ENCODE results near the gene PTPRM.
A peak's percentile ranks its signal among the peaks of the same experiment; 100 is the strongest.

Gene PTPRM

DNA sequence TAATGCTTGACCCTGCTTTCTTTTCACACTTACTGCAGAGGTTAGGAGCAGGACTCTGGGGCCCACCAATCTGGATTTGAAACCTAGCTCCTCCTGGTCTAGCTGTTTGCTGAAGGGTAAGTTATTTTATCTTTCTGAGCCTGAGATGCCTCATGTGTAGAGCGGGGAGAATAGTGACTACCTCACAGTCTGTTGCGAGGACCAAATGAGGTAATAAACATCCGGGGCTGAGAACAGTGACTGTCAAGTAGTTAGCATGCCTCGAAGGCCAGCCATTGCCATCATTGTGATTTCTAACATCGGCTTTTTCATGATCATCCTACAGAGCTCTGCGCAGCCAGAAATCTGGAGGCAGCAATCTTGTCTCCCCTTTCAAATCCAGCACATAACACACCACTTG, 32.9 kb downstream of the PTPRM start:
- DNase-seq: no peak

- DNase-seq: no peak
These were observed 33.6 kb downstream of the PTPRM start for GRCh38 chr18:7600528-7601245.

- DNase-seq: no peak
These were observed 34.1 kb downstream of the PTPRM start for GRCh38 chr18:7601246-7601615.

GRCh38 chr18:7601936-7602335, 34.8 kb downstream of the PTPRM start:
- DNase-seq: no peak

DNA sequence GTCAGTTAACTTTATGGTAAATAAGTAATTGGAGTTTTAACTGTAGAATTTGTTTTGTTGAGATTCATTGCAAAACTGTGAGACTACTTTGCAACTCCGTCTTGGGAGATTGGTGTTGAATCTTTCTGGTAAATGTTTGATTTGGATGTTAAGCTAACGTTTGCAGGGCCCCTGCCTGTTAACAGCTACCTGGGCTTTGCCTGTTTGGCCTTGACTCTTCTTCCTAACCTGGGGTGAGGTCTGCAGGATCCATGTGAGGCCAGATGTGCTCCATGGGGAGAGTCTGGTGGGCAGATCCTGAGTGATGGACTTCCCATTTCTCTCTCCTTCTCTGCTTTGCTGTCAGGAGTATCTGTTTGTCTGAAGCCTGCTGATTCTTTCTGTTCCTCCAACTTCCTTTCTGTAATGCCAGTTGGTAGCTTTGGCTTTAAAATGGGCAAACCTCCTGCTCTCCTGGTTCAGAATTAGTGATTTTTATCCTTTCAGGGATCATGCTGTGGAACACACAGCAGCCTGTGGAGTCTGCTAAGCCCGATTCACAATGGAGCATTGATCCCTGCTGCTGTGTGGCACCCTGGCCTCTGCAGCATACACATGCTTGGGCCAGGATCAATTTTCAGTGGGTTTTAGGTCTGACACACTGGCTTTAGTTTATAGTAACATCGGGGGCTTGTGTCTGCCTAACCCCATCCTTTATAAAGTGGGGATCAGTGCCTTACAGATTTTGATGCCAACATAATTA, 36.3 kb downstream of the PTPRM start:
- no peak for DNase-seq

- no peak for DNase-seq
These were observed 37.2 kb downstream of the PTPRM start for GRCh38 chr18:7604361-7604760.

DNA sequence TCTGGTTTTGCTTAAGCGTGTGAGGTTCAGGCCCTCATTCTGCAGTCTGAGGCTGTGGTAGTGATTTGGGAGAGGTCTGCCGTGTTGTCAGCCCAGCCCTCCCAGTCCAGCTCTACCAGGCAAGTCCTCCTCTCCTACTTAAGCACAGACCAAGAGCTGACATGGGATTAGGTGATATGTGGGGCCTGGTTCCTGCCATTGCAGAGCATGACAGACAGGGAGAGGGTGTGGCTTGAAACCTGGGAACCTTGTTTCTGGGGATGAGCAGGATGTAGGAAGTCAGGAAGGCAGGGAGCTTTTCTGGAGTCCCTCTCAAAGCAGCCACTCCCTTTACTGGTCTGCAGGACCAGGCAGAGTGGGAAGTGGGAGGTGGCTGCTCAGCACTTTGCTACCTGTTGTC, 38.6 kb downstream of the PTPRM start:
- DNase-seq: no peak

GRCh38 chr18:7607540-7608173, 40.5 kb downstream of the PTPRM start:
- no peak for DNase-seq

GRCh38 chr18:7608174-7608550, 41.0 kb downstream of the PTPRM start:
- DNase-seq: no peak

DNA sequence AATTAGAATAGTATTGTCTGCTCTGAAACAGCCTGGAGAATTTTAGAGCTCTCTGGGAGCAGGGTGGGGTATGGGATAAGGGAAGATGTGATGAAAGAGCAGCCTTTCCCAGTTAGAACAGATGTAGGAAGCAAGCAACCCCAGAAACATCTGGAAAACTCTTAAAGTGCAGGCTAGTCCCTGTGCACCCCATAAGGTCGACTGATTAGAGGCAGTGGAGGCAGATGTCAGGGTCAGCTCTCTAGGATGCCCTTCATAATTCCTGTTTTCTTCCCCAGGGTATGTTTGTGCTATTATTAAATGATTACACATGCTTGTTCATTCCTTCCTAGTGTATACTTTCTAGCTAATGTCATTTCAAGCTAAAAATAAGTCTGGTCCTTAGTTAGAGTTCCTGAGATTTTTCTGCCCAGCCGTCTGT, 41.7 kb downstream of the PTPRM start:
- no peak for DNase-seq

DNA sequence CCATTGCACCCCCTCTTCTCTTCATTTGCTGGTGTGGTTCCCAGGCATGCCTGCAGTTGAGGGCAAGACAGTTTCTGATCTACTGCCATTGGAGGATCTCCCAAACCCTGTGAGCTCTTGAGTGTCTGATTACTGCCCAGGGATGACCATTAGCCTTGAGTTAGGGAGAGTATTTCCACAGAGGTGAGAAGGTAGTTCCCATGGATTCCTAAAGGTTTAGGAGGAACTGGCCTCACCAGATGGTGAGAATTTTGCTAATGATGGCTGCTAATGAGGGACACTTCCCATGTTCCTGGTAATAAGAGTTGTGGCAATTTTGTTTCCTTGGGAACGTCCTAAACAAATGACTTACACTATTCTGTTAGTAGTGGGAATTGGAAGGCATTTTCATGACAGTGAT, 42.5 kb downstream of the PTPRM start:
- DNase-seq: no peak

GRCh38 chr18:7614042-7614441, 46.9 kb downstream of the PTPRM start:
- no peak for DNase-seq

- DNase-seq: no peak
These were observed 48.7 kb downstream of the PTPRM start for GRCh38 chr18:7615840-7616239.

DNA sequence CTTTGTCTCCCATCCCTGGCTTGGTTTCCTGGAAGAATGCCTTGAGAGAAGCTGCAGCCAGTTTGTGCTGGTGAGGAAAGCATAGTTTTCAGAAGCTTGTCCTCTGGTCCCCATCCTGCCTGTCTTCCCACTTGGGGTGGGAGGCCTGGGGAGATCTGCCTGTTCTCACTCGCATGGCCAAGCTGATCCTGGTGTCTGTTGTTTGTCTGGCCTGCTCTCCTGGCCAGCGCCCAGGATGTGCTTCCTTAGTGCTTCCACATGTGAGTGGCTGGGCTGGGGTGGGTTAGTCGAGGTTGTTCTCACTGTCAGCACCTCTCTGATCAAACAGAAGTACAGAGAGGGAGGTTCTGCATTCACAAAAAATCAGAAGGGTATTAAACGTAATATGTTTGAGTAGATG, 49.5 kb downstream of the PTPRM start:
- DNase-seq: no peak

- peak; percentile 35 for DNase-seq
These were observed 50.8 kb downstream of the PTPRM start for GRCh38 chr18:7617738-7618422.

GRCh38 chr18:7618891-7619442, 51.9 kb downstream of the PTPRM start:
- DNase-seq: no peak

DNA sequence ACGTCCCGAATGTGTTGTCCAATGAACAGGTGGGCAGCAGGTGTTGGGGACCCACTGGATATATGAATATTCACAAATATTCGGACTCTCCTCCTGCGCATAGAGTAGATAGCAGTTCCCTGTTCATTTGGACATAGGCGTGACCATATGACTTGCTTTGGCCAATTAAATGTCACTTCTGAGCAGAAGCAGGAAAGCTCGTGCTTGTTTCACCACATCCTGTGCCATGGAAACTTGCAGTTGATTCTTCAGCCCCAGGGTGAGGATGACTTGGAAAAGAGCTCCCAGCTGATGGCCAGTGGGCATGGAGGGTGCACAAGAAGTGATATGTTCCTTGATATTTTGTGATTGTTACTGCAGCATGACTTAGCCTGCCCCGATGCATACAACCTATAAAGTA, 52.6 kb downstream of the PTPRM start:
- DNase-seq: no peak

- no peak for DNase-seq
These were observed 55.6 kb downstream of the PTPRM start for GRCh38 chr18:7622721-7623120.

GRCh38 chr18:7623681-7624080, 56.6 kb downstream of the PTPRM start:
- DNase-seq: no peak

GRCh38 chr18:7624697-7625096, 57.6 kb downstream of the PTPRM start:
- no peak for DNase-seq

GRCh38 chr18:7626175-7626921, 59.2 kb downstream of the PTPRM start:
- no peak for DNase-seq

DNA sequence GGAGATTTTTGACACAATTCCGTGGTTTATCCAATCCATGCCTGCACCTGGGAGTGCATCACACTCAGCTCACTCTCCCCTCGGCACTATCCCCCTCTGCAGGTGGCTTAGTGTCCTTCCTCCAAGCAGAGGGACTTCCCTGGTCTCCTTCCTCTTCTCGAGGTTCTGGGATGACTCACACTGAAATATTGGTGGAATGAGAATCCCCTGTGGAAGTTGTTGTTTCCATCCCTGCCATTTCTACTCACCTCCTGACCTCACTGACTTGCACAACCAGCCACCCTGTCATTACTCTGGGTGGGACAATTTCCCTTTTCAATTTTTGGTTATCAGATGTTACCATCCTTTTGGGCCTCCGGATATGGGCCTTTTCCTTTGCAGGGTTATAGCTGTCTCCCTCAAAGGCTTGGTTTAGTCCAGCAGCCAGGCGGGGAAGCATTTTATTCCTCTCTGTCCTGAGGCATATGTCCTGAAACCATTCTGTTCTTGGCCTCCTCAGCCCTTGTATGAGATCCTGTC, 59.9 kb downstream of the PTPRM start:
- DNase-seq: no peak

Measured in right kidney (tissue), 1 donor.